ENCODE data around the gene LYRM1. TPM values are rescaled to one million over a fixed set of nuclear protein-coding genes. Genes with fewer than 3 reads are reported as not detected.

LYRM1 gene
- total and polyA plus RNA-seq, 2 of the 8 experiments (the other 6 are each of a cell fraction or from before 2014, with no cell fraction given) = 11.6 to 13.4 TPM

GRCh38 chr16:20868890-20869289 is 31.7 kb upstream of the LYRM1 start:
- FAIRE-seq (no peak), DNase-seq (ENCODE audit: low read depth in 1 of 2, low spot score in 2 of 2) (no peak)
- no peak overlapping the region for H2AK5ac ChIP-seq (ENCODE audit: low read depth, low read length)
- no peak overlapping the region for H3K4me3 ChIP-seq (ENCODE audit: extremely low read depth in 1 of 4, insufficient read depth in 2 of 4, low read depth in 3 of 4, low read length in 4 of 4)
- 0 out of 2 replicates have a peak overlapping the region, but pooled peaks have one; percentile 43 for H2BK12ac ChIP-seq (ENCODE audit: low read depth, low read length)
- peaks cover 0 to 4% (median under 1%) of the 10 kb centered on the region in 4 experiments; a peak in 3 of 7 replicates for H3K4me1 ChIP-seq (replicated peaks in 1 of 4; ENCODE audit: control insufficient read depth in 3 of 4, insufficient read depth in 4 of 4, low read length in 3 of 4)
- peaks cover 5% of the 10 kb centered on the region; the same call in 1 of the 2 replicates for H3K79me1 ChIP-seq (ENCODE audit: low read depth, low read length)
- H3K27ac ChIP-seq (ENCODE audit: low read depth, low read length) = no peak overlapping the region
- peaks cover 6 to 86% of the 10 kb centered on the region in 2 experiments; a peak in 3 of 4 replicates for H3K79me2 ChIP-seq (ENCODE audit: control insufficient read depth in 1 of 2, insufficient read depth in 2 of 2, low read length in 2 of 2)
- H3K23me2 ChIP-seq (ENCODE audit: low read depth, low read length) = no peaks in the 10 kb centered on the region
- H2BK15ac ChIP-seq (ENCODE audit: low read length) = no peak overlapping the region
- no peak overlapping the region for H3K9ac ChIP-seq (replicated peaks in 1 of 4; ENCODE audit: extremely low read depth in 1 of 4, low read depth in 3 of 4, low read length in 3 of 4)
- H3K14ac ChIP-seq (ENCODE audit: insufficient read length) = no peak overlapping the region
- H3K18ac ChIP-seq (ENCODE audit: extremely low read depth, low read length) = peak overlapping the region; percentile 2; the same call in 1 of the 2 replicates
- CTCF ChIA-PET (ENCODE audit: partially characterized antibody) = interaction anchor here (0.7 to 4.8 kb wide), 4 partner anchors 11 to 132 kb away, joined by 3 to 29 read pairs (median 5); no protein-coding TSS in a partner anchor
- no peak overlapping the region for H2BK20ac ChIP-seq (ENCODE audit: low read length)
- H2BK5ac ChIP-seq (ENCODE audit: low read depth, low read length) = no peak overlapping the region
- no peaks in the 10 kb centered on the region for H3K9me3 ChIP-seq (ENCODE audit: insufficient read depth in 2 of 2, low read depth in 1 of 2, low read length in 1 of 2)
- H3K23ac ChIP-seq (ENCODE audit: insufficient read length) = no peak overlapping the region
- POLR2A ChIA-PET (ENCODE audit: partially characterized antibody) = interaction anchor here (1.7 kb wide), 1 partner anchor 19 kb away, joined by 4 read pairs; no protein-coding TSS in a partner anchor
- no peak overlapping the region for H3K4ac ChIP-seq (replicated peaks; ENCODE audit: insufficient read length, low read depth, low read length)
- no peak overlapping the region for H2AFZ ChIP-seq (ENCODE audit: low read length)
- peaks cover 0 to 2% of the 10 kb centered on the region in 2 experiments for H4K20me1 ChIP-seq (replicated peaks in 1 of 2; ENCODE audit: control insufficient read depth in 1 of 2, insufficient read depth in 2 of 2, low read length in 2 of 2)
- H4K91ac ChIP-seq (replicated peaks; ENCODE audit: insufficient read length, low read length) = no peak overlapping the region
- H4K5ac ChIP-seq (ENCODE audit: insufficient read length, low read depth, low read length) = no peak overlapping the region
- no peaks in the 10 kb centered on the region for H3K27me3 ChIP-seq (replicated peaks in 1 of 4; ENCODE audit: control insufficient read depth in 3 of 4, extremely low read depth in 1 of 4, insufficient read depth in 3 of 4, low read length in 3 of 4)
- H3K56ac ChIP-seq (replicated peaks; ENCODE audit: insufficient read length, low read depth, low read length) = no peak overlapping the region
- no peaks in the 10 kb centered on the region for H3K36me3 ChIP-seq (ENCODE audit: control insufficient read depth in 2 of 4, insufficient read depth in 4 of 4, low read length in 3 of 4)
- WGBS, 2 experiments (ENCODE audit: extremely low coverage in 1 of 2, insufficient coverage in 1 of 2, insufficient read length in 1 of 2, insufficient replicate concordance in 2 of 2, low coverage in 1 of 2, low lambda C conversion rate in 2 of 2, missing lambda C conversion rate in 1 of 2) = 64% methylated on average over 3 of the region's 3 CpGs; no CpG with 5 or more reads in 1 of the 2 experiments
- no peak overlapping the region for H4K8ac ChIP-seq (ENCODE audit: extremely low read depth, insufficient read depth, low read length)
- H3K4me2 ChIP-seq (ENCODE audit: insufficient read depth in 1 of 2, low read depth in 2 of 2, low read length in 2 of 2) = no peak overlapping the region
- H2BK120ac ChIP-seq (replicated peaks; ENCODE audit: low read depth, low read length) = no peak overlapping the region
- no peak for TF ChIP-seq PHF8 (conservative IDR thresholded peaks at IDR 0.05; ENCODE audit: low read depth, low read length)
- TF ChIP-seq CEBPB (IDR thresholded peaks at IDR 0.05; ENCODE audit: low read depth, low read length) = no peak
- TF ChIP-seq ASH2L (IDR thresholded peaks at IDR 0.05; ENCODE audit: low read length) = no peak
- TF ChIP-seq POLR2AphosphoS5 (IDR thresholded peaks at IDR 0.05; ENCODE audit: low read depth, low read length) = no peak
- no peak for TF ChIP-seq CREB1 (IDR thresholded peaks at IDR 0.05)
- TF ChIP-seq CBX5 (IDR thresholded peaks at IDR 0.05; ENCODE audit: low read depth, low read length) = no peak
- TF ChIP-seq SAP30 (IDR thresholded peaks at IDR 0.05; ENCODE audit: insufficient read depth, insufficient replicate concordance, low read length) = no peak
- no peak for TF ChIP-seq NRF1 (IDR thresholded peaks at IDR 0.05; ENCODE audit: low read depth, low read length)
- TF ChIP-seq GTF2F1 (IDR thresholded peaks at IDR 0.05; ENCODE audit: borderline replicate concordance, low read depth, low read length) = no peak
- no peak for TF ChIP-seq TAF7 (optimal IDR thresholded peaks at IDR 0.05; ENCODE audit: borderline replicate concordance, low read depth, low read length)
- TF ChIP-seq SP1 (IDR thresholded peaks at IDR 0.05; ENCODE audit: low read depth, low read length) = no peak
- no peak for TF ChIP-seq GABPA (IDR thresholded peaks at IDR 0.05; ENCODE audit: borderline replicate concordance, insufficient read depth, low read length)
- no peak for TF ChIP-seq BRCA1 (IDR thresholded peaks at IDR 0.05; ENCODE audit: low read depth, low read length)
- no peak for TF ChIP-seq EGR1 (IDR thresholded peaks at IDR 0.05; ENCODE audit: borderline replicate concordance, low read depth, low read length)
- TF ChIP-seq POLR2A (IDR thresholded peaks at IDR 0.05; ENCODE audit: control extremely low read depth in 1 of 2, low read depth in 2 of 2, low read length in 2 of 2) = no peak
- TF ChIP-seq SRF (IDR thresholded peaks at IDR 0.05; ENCODE audit: low read depth, low read length) = no peak
